ENCODE results near the gene MAP2K1. TPM values are rescaled to one million over a fixed set of nuclear protein-coding genes. Genes with fewer than 3 reads are reported as not detected.

The MAP2K1 gene
- total RNA-seq, 4 donors from 2014 or later = 14.7 to 83.0 (median 40.0) TPM

GRCh38 chr15:66402761-66403284 lies 16.1 kb downstream of the MAP2K1 start:
- Histone ChIP-seq H3K36me3 (no peaks in the 10 kb centered on the region), H3K4me3 (no peak overlapping the region), H3K27me3 (no peaks in the 10 kb centered on the region), H3K9me3 (no peaks in the 10 kb centered on the region), H3K27ac (no peak overlapping the region), H3K4me1 (peaks cover 0 to 26% (median 8%) of the 10 kb centered on the region in 4 donors)
- in situ Hi-C loops (cut with MboI; ENCODE audit: low pct_ligation_motif_present in 1 of 4, low pct_unique_long_range_greater_than_20kb in 1 of 4, low sequenced_read_pairs in 3 of 4) (no loop called here), intact Hi-C loops (cut with DNase I; ENCODE audit: low total_unique reads) (no loop called here)
- DNase-seq = no peak
- 80 to 92% methylated on average over 1 to 3 of the region's 3 CpGs for WGBS, 2 donors (ENCODE audit: low coverage in 1 of 2)
- TF ChIP-seq, protein P1, sequence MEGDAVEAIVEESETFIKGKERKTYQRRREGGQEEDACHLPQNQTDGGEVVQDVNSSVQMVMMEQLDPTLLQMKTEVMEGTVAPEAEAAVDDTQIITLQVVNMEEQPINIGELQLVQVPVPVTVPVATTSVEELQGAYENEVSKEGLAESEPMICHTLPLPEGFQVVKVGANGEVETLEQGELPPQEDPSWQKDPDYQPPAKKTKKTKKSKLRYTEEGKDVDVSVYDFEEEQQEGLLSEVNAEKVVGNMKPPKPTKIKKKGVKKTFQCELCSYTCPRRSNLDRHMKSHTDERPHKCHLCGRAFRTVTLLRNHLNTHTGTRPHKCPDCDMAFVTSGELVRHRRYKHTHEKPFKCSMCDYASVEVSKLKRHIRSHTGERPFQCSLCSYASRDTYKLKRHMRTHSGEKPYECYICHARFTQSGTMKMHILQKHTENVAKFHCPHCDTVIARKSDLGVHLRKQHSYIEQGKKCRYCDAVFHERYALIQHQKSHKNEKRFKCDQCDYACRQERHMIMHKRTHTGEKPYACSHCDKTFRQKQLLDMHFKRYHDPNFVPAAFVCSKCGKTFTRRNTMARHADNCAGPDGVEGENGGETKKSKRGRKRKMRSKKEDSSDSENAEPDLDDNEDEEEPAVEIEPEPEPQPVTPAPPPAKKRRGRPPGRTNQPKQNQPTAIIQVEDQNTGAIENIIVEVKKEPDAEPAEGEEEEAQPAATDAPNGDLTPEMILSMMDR (IDR thresholded peaks at IDR 0.05) = no peak
- no peak for TF ChIP-seq EP300 (IDR thresholded peaks at IDR 0.05; ENCODE audit: low read depth)
- no peak for TF ChIP-seq POLR2AphosphoS5 (IDR thresholded peaks at IDR 0.05)
- no peak for TF ChIP-seq POLR2A (IDR thresholded peaks at IDR 0.05)

DNA sequence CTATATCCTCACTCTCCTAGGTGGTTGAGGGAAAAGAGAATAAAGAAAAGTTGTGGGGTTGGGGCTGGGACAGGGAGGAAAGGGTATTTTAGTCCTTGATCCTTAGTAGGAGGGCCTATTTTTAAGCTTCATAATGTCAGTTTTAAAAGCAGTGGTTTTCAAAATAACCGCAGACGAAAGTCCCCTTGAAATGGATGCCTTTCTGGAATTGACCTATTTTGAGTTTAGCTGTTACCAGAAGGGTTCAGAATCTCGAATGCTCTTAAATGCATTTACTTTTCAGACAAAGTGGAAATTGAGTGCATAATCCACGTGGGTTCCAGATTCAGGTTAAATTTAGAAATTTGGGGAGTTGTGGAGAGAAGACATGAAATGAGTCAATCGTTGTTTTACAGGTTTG lies 16.6 kb downstream of the MAP2K1 start:
- intact Hi-C loops (cut with DNase I; ENCODE audit: low total_unique reads) = no loop called here
- peaks cover 0 to 26% (median 8%) of the 10 kb centered on the region in 4 donors for H3K4me1 ChIP-seq
- WGBS, 2 donors (ENCODE audit: low coverage in 1 of 2) = 87 to 88% methylated on average over 5 of the region's 5 CpGs
- no peaks in the 10 kb centered on the region for H3K36me3 ChIP-seq
- H3K4me3 ChIP-seq = no peak overlapping the region
- no peak for DNase-seq
- no peaks in the 10 kb centered on the region for H3K27me3 ChIP-seq
- in situ Hi-C loops (cut with MboI; ENCODE audit: low pct_ligation_motif_present in 1 of 4, low pct_unique_long_range_greater_than_20kb in 1 of 4, low sequenced_read_pairs in 3 of 4) = no loop called here
- no peak for TF ChIP-seq POLR2AphosphoS5 (IDR thresholded peaks at IDR 0.05)
- TF ChIP-seq POLR2A (IDR thresholded peaks at IDR 0.05) = no peak
- TF ChIP-seq, protein P1 (IDR thresholded peaks at IDR 0.05) = no peak
- TF ChIP-seq EP300 (IDR thresholded peaks at IDR 0.05; ENCODE audit: low read depth) = no peak
- H3K9me3 ChIP-seq = no peaks in the 10 kb centered on the region
- H3K27ac ChIP-seq = no peak overlapping the region

GRCh38 chr15:66404122-66404521 lies 17.4 kb downstream of the MAP2K1 start:
- TF ChIP-seq POLR2AphosphoS5 (IDR thresholded peaks at IDR 0.05) (no peak), EP300 (IDR thresholded peaks at IDR 0.05; ENCODE audit: low read depth) (no peak), POLR2A (IDR thresholded peaks at IDR 0.05) (no peak)
- TF ChIP-seq, protein P1 (IDR thresholded peaks at IDR 0.05) = no peak
- no peaks in the 10 kb centered on the region for H3K27me3 ChIP-seq
- no peak overlapping the region for H3K27ac ChIP-seq
- no peaks in the 10 kb centered on the region for H3K9me3 ChIP-seq
- no peak for DNase-seq
- H3K4me1 ChIP-seq = peaks cover 0 to 26% (median 8%) of the 10 kb centered on the region in 4 donors
- H3K4me3 ChIP-seq = no peak overlapping the region
- intact Hi-C loops (cut with DNase I; ENCODE audit: low total_unique reads) (no loop called here), in situ Hi-C loops (cut with MboI; ENCODE audit: low pct_ligation_motif_present in 1 of 4, low pct_unique_long_range_greater_than_20kb in 1 of 4, low sequenced_read_pairs in 3 of 4) (no loop called here)
- H3K36me3 ChIP-seq = no peaks in the 10 kb centered on the region
- 90 to 97% methylated on average over 8 of the region's 8 CpGs for WGBS, 2 donors (ENCODE audit: low coverage in 1 of 2)

- WGBS, 2 donors (ENCODE audit: low coverage in 1 of 2) = 77 to 82% methylated on average over 7 of the region's 7 CpGs
- Histone ChIP-seq H3K9me3 (no peaks in the 10 kb centered on the region), H3K4me1 (peaks cover 0 to 26% (median 8%) of the 10 kb centered on the region in 4 donors), H3K36me3 (no peaks in the 10 kb centered on the region), H3K4me3 (no peak overlapping the region), H3K27ac (no peak overlapping the region), H3K27me3 (no peaks in the 10 kb centered on the region)
- intact Hi-C loops (cut with DNase I; ENCODE audit: low total_unique reads) (no loop called here), in situ Hi-C loops (cut with MboI; ENCODE audit: low pct_ligation_motif_present in 1 of 4, low pct_unique_long_range_greater_than_20kb in 1 of 4, low sequenced_read_pairs in 3 of 4) (no loop called here)
- TF ChIP-seq, protein P1 (IDR thresholded peaks at IDR 0.05) = no peak
- no peak for TF ChIP-seq EP300 (IDR thresholded peaks at IDR 0.05; ENCODE audit: low read depth)
- TF ChIP-seq POLR2AphosphoS5 (IDR thresholded peaks at IDR 0.05) = no peak
- no peak for TF ChIP-seq POLR2A (IDR thresholded peaks at IDR 0.05)
- no peak for DNase-seq
Measured at GRCh38 chr15:66404532-66404931, 17.8 kb downstream of the MAP2K1 start.

All from transverse colon (tissue), 4 donors.